CMK (cell line): ENCODE measurements around the gene PARP9.
A peak's percentile ranks its signal among the peaks of the same experiment; 100 is the strongest.

Experiments used
- DNase-seq: peaks from one replicate; pipeline ENCODE4 v3.0.0-alpha.2; 2010; ENCODE audit warnings: low read depth

PARP9 gene

GRCh38 chr3:122564155-122564912 is at the start of gene PARP9, which contains the start of gene DTX3L:
PARP9 (minus strand) TSS chr3:122564300; CDS start chr3:122559620, 4,680 bp downstream.
DTX3L (plus strand) TSS chr3:122564338; CDS start chr3:122564427, 89 bp downstream.
- DNase-seq: no peak

- DNase-seq: no peak
Measured at GRCh38 chr3:122612696-122613095, 48.6 kb upstream of the PARP9 start.

- no peak for DNase-seq
Measured at GRCh38 chr3:122609798-122610559, 45.9 kb upstream of the PARP9 start.

GRCh38 chr3:122608916-122609315 is 44.8 kb upstream of the PARP9 start:
- DNase-seq: no peak

GRCh38 chr3:122606330-122606729 is 42.2 kb upstream of the PARP9 start:
- no peak for DNase-seq

- DNase-seq: no peak
Measured at GRCh38 chr3:122603056-122603455, 39.0 kb upstream of the PARP9 start.

GRCh38 chr3:122602011-122602710 is 38.1 kb upstream of the PARP9 start:
- no peak for DNase-seq

GRCh38 chr3:122598556-122598955 is 34.5 kb upstream of the PARP9 start:
- no peak for DNase-seq

- DNase-seq: no peak
Measured at GRCh38 chr3:122598151-122598550, 34.1 kb upstream of the PARP9 start.

- DNase-seq: no peak
Measured at GRCh38 chr3:122594025-122594424, 29.9 kb upstream of the PARP9 start.

GRCh38 chr3:122590610-122591009 is 26.5 kb upstream of the PARP9 start:
- DNase-seq: no peak

GRCh38 chr3:122589297-122589696 is 25.2 kb upstream of the PARP9 start:
- no peak for DNase-seq

- DNase-seq: no peak
Measured at GRCh38 chr3:122587572-122587971, 23.5 kb upstream of the PARP9 start.

- DNase-seq: no peak
Measured at GRCh38 chr3:122586773-122587485, 22.8 kb upstream of the PARP9 start.

GRCh38 chr3:122586098-122586497 is 22.0 kb upstream of the PARP9 start:
- DNase-seq: no peak

- no peak for DNase-seq
Measured at GRCh38 chr3:122582390-122582789, 18.3 kb upstream of the PARP9 start.

GRCh38 chr3:122581622-122582021 is 17.5 kb upstream of the PARP9 start:
- DNase-seq: no peak

- no peak for DNase-seq
Measured at GRCh38 chr3:122580470-122580869, 16.4 kb upstream of the PARP9 start.

- DNase-seq: no peak
Measured at GRCh38 chr3:122578069-122578740, 14.1 kb upstream of the PARP9 start.

- peak; percentile 26 for DNase-seq
Measured at GRCh38 chr3:122577409-122578031, 13.4 kb upstream of the PARP9 start, which contains the start of gene PARP15. PARP15 (plus strand) TSS chr3:122577650; CDS start chr3:122577668, 18 bp downstream.
